HL-60 (cell line): ENCODE data around the gene CAMSAP3.

Experiments used
- DNase-seq, 2 experiments: peaks; one replicate each; pipeline ENCODE4 v3.0.0-alpha.2; 2010 to 2020; ENCODE audit warnings: low read depth in 1 of 2, low spot score in 1 of 2
- H3K27ac ChIP-seq: fragments of 250-450 bp; sonication (Bioruptor Pico); replicated peaks from 2 replicates; pipeline ENCODE4 v1.5.1; 2020; ENCODE audit warnings: mild to moderate bottlenecking, moderate library complexity
- H3K27me3 ChIP-seq: fragments of 250-450 bp; sonication (Bioruptor Pico); 2 replicates; pipeline ENCODE4 v1.5.1; 2021; ENCODE audit warnings: mild to moderate bottlenecking, moderate library complexity; ENCODE audit not compliant: insufficient read depth, poor library complexity, severe bottlenecking
- H3K4me3 ChIP-seq: replicated peaks from 2 replicates; pipeline ENCODE4 v1.5.1; 2011; ENCODE audit warnings: mild to moderate bottlenecking, control low read depth, low read length; ENCODE audit not compliant: insufficient read depth
- CTCF ChIP-seq: IDR thresholded peaks from one replicate; pipeline ENCODE4 v1.5.1; 2011; ENCODE audit warnings: low read length, control low read depth, inconsistent platforms; ENCODE audit not compliant: insufficient read depth
- GABPA ChIP-seq: IDR thresholded peaks from 2 replicates; pipeline ENCODE4 v1.6.1; 2012; ENCODE audit warnings: low read depth
- POLR2AphosphoS5 ChIP-seq: IDR thresholded peaks from 2 replicates; pipeline ENCODE4 v1.6.1; 2012; ENCODE audit warnings: low read depth
- SPI1 ChIP-seq: IDR thresholded peaks from 2 replicates; pipeline ENCODE4 v1.6.1; 2012; ENCODE audit warnings: low read depth, mild to moderate bottlenecking, borderline replicate concordance
- TF ChIP-seq, protein P1 (sequence below): IDR thresholded peaks from 2 replicates; pipeline ENCODE4 v1.6.1; 2012; ENCODE audit warnings: low read depth; ENCODE audit not compliant: insufficient replicate concordance

Gene CAMSAP3

GRCh38 chr19:7561325-7561724 is 34.3 kb upstream of the CAMSAP3 start:
- Histone ChIP-seq H3K27ac (no peak overlapping the region), H3K27me3 (no peaks in the 10 kb centered on the region), H3K4me3 (no peak overlapping the region)
- no peak for DNase-seq
- no peak for TF ChIP-seq SPI1
- TF ChIP-seq, protein P1, sequence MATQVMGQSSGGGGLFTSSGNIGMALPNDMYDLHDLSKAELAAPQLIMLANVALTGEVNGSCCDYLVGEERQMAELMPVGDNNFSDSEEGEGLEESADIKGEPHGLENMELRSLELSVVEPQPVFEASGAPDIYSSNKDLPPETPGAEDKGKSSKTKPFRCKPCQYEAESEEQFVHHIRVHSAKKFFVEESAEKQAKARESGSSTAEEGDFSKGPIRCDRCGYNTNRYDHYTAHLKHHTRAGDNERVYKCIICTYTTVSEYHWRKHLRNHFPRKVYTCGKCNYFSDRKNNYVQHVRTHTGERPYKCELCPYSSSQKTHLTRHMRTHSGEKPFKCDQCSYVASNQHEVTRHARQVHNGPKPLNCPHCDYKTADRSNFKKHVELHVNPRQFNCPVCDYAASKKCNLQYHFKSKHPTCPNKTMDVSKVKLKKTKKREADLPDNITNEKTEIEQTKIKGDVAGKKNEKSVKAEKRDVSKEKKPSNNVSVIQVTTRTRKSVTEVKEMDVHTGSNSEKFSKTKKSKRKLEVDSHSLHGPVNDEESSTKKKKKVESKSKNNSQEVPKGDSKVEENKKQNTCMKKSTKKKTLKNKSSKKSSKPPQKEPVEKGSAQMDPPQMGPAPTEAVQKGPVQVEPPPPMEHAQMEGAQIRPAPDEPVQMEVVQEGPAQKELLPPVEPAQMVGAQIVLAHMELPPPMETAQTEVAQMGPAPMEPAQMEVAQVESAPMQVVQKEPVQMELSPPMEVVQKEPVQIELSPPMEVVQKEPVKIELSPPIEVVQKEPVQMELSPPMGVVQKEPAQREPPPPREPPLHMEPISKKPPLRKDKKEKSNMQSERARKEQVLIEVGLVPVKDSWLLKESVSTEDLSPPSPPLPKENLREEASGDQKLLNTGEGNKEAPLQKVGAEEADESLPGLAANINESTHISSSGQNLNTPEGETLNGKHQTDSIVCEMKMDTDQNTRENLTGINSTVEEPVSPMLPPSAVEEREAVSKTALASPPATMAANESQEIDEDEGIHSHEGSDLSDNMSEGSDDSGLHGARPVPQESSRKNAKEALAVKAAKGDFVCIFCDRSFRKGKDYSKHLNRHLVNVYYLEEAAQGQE, result no peak
- TF ChIP-seq POLR2AphosphoS5, result no peak
- TF ChIP-seq CTCF, result no peak
- TF ChIP-seq GABPA, result no peak

GRCh38 chr19:7562646-7563393 is 32.8 kb upstream of the CAMSAP3 start:
- no peak for DNase-seq
- H3K4me3 ChIP-seq, result no peak overlapping the region
- no peaks in the 10 kb centered on the region for H3K27me3 ChIP-seq
- H3K27ac ChIP-seq, result no peak overlapping the region
- TF ChIP-seq, protein P1, result peak; percentile 100
- no peak for TF ChIP-seq SPI1

DNA sequence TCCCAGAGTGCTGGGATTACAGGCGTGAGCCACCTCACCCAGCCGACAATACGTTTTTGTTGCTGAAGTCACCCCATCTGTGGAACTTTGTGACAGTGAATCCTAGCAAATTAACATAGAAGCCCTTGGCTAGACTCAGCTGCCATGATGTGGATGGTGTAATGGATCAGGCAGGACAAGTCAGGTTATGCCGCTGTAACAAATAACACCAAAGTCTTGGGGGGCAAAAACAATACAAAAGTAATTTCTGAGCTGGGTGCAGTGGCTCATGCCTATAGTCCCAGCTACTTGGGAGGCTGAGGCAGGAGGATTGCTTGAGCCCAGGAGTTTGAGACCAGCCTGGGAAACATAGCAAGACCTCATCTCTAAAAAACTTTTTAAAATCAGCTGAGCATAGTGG is 30.8 kb upstream of the CAMSAP3 start:
- TF ChIP-seq CTCF (no peak), POLR2AphosphoS5 (no peak)
- no peak overlapping the region for H3K4me3 ChIP-seq
- H3K27ac ChIP-seq, result no peak overlapping the region
- H3K27me3 ChIP-seq, result no peaks in the 10 kb centered on the region
- no peak for DNase-seq

GRCh38 chr19:7565332-7565731 is 30.3 kb upstream of the CAMSAP3 start:
- Histone ChIP-seq H3K27ac (no peak overlapping the region), H3K27me3 (no peaks in the 10 kb centered on the region)
- no peak for TF ChIP-seq GABPA
- no peak for TF ChIP-seq SPI1
- no peak for TF ChIP-seq POLR2AphosphoS5
- TF ChIP-seq CTCF, result no peak
- TF ChIP-seq, protein P1, result no peak

More at GRCh38 chr19:7565332-7565731, 30.3 kb upstream of the CAMSAP3 start:
- no peak for DNase-seq
- H3K4me3 ChIP-seq, result no peak overlapping the region
